NCI-H1092 treated with DMSO at 0.1 percent for 48 hours (cell line): ENCODE measurements around the gene ASPSCR1.
"Not testable (repeated sequence)": the region's sequence is repeated elsewhere in the genome, so short reads cannot be mapped to it uniquely, and the experiment has no call there.

Source experiments
- DNase-seq: peaks from one replicate; lab custom pipeline; 2025; lab: John Stamatoyannopoulos, UW

The ASPSCR1 gene

DNA sequence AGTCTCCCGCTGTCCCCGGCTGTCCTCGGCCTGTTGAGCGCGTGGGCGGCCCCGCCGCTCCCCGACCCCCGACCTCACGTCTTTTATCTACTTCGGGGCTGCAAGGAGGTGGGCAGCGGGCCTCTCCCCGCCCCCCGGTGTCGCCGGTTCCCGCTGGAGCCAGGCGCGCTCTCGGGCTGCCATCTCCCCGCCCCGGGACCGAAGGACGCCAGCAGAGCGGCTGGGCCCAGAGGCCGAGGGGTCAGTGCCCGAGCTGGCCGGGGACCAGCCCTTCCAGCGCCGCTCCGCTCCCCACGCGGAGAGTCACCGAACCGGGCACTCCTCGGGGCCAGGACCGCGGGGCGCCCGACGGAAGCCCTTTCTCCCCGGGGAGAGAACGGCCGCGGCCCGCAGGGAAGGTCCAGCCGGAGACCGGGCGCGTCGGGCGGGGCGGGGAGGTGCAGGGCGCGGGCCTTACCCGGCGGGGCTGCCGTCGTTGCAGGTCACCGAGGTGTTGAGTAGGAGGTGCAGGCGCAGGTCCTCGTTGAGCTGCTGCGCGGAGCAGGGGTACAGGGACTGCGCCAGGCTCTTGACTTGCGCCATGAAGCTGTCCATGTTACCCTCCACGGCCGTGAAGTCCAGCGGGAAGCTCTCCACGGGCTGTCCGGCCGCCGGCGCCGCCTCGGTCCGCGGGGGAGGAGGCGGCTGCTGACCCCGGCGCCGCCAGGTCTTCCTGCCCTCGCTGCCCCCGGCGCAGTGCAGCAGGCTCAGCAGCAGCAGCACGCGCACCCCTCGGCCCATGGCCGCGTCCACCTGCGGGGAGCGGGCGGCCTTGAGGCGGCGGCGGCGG is 17.1 kb upstream of the ASPSCR1 start:
- DNase-seq: no peak

DNA sequence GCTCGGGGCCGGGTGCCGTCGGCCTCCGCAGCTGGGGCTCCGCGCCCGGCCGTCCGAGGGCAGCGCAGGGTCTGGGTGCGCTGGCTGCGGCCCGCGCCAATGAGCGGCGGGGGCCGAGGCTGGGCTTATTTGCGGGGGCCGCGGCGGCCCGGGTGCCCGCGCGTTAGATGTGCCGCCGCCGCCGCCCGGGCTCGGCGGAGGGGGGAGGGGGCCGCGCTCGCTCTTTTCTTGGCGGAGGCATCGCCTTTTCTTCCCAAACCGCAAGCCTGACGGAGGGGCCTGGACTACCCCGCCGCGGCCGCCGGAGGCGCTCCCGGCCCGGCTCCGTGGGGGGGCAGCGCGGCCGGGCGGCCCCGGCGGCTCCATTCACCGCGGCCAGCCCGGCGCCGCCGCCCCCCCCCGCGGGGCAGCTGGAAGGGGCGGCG is 16.3 kb upstream of the ASPSCR1 start, which contains the start of gene NOTUM:
Gene NOTUM, minus strand, starts transcription at position 101 of the 425 bp plus-strand sequence. CDS start 278 bp downstream, outside the sequence.
- DNase-seq: peak; percentile 16

DNA sequence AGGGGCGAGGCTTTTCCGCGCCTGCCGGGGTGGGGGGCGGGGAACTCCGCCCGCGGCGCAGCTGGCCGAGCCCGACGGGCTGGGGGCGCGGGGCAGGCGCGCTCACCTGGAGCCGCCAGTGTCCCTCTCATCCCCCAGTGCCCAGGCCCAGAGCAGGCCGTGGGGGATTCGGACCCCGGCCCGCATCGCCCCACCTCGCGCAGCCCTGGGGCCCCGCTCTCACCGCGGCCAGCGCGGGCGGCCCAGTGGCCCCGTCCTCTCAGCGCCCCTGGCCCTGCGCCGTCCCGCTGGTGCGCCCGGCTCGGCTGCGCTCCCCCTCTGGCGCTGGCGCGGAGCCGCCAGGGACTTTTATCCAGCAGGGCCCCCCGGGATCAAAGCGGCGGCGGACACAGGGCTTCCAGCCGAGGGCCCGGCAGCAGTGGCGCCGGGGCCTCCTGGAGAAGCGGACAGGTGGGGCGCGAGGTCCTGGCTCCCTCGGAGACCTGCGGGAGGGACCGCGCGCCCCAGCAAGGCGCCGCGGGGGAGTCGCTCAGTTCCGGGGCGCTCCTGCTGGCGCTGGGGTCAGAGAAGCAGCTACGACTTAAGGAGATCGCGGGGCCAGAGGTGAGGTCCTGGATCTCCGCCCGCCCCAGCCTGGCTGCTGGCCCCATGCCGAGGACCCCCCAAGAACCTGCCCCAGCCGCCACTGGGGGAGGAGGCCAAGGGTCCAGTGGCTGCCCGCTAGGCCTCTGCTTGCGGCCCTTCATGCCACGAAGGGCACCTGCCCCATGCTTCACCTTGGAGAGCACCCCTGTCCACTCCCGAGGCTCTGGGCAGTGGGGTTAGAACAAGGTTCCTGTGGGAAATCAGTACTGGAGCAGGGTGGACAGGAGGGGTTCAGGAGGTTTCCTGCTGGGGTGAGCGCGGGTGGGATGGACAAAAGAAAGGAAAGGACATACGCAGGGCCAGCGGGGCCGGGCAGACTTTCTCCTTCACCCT is 15.6 kb upstream of the ASPSCR1 start:
- DNase-seq: no peak

DNA sequence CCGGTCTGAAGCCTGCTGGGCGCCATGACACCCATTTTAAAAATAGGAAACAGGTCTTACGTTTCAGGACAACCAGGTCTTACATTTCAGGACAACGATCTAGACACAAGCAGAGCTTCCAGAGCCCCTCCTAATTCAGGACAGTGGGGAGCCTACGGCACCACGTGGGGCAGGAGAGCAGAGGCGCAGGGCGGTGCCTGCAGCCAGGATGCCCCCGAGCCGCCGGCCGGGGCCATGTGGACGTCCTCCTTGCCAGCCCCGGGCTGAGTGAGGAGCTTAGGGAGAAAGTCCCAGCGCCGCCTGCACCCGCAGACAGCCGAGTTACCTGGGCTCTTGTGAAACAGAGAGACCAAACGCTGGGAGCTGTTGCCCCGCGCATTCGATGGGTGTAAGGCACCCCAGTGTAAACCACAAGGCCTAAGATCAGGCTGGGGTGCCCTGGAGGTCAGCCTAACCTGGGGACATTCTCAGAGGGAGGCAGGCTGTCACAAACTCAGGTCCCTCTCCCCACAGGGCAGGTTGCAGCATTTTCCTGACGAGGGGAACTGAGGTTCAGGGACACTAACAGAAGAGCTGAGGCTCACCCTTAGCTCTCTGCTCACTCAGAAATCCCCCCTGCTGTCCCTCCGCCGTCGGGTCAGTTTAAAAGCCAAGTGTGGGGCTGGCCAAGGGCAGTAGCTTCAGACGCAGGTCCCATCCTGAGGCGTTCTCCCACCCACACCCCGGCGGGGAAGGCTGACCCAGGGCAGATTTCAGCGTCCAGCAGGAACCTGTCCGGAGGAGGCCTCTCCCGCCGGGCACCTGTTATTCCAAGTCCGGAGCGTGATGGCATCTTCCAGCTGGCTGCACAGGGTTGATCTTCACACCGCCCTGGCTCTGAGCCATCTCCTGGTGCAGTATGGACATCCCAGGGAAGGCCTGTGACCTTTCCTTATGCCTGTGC is 14.7 kb upstream of the ASPSCR1 start:
- no peak for DNase-seq

DNA sequence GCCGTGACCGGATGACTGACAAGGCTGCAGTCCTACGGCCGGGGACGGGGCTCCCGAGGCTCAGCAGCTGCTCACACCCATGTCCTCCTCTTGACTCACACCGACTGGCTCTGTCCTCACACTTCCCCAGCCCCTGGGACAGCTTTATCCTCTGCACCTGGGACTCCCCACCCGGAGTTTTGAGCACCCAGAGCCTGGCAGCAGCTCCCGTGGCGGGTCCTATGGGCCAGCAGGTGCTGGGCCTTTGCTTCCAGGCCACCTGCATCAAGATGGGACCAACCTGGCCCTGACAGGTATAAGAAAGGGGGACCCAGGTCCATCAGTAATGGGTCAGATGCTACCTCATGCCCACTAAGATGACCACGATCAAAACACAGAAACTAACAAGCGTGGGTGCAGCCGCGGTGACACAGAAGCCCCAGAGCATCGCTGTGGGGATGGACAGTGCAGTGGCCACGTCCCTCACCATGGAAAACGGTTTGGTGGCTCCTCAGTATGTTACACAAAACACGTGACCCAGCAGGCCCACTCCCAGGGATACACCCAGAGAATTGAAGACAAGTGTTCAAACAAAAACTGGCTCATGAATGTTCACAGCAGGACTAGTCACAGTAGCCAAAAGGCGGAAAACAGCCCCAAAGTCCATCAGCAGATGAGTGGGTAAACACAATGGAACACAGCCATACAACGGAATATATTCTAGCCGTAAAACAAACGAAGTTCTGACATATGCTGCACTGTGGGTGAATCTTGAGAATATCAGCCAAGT is 13.2 kb upstream of the ASPSCR1 start:
- DNase-seq: no peak

DNA sequence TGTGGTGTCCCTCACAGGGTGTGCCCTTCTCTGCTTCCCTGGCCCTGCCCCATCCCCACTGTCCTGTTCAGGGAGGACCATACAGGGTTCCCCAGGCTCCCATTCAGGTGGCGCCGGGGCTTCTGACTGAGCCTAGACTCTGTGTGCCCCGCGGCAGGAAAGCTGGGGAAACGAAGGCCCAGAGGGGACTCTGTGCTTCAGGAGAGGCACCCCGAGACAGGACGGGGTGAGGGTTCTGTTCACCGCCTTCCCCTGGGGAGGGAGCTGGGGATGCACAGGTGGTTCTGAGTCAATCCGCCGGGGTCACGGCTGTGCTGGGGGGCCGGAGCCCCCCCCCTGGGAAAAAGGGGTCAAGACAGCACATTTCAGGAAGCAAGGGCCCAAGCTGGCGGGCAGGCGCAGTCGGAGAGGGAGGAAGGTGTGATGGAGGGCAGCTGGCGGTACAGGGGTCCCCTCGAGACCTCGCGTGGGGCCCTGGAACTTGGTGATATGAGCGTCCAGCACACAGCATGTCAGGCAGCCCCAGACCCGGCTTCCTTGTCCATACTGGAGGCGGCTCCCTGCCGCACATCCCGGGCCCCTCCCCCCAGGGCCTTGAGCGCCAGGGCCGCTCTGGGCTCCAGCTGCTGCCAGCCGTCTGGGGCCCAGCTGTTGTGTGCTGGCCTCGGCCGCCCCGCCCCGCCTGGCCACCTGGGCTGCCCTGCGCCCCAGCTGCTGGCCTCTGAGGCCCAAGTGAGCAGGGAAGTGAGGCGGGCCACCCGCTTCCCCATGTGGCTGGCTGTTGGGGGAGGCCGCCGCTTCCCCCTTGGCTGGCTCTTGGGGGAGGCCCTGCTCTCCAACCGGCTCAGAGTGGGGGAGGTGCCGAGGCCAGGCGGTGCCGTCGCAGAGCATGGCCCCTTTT is 10.8 kb upstream of the ASPSCR1 start:
- DNase-seq: no peak

DNA sequence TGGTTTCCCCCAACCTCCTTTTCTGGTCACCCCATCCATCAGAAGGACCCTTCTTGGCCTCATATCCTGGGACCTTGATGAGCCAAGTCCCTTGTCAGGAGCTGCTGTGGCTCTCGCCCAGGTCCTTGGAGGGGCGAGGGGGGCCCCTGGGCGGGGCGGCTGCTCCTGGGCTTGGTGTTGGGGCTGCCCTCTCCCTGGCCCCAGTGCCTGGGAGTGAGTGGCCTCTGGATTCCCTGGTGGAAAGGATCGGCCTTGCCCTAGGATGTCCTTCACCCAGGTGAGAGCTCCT is 10.2 kb upstream of the ASPSCR1 start:
- no peak for DNase-seq

DNA sequence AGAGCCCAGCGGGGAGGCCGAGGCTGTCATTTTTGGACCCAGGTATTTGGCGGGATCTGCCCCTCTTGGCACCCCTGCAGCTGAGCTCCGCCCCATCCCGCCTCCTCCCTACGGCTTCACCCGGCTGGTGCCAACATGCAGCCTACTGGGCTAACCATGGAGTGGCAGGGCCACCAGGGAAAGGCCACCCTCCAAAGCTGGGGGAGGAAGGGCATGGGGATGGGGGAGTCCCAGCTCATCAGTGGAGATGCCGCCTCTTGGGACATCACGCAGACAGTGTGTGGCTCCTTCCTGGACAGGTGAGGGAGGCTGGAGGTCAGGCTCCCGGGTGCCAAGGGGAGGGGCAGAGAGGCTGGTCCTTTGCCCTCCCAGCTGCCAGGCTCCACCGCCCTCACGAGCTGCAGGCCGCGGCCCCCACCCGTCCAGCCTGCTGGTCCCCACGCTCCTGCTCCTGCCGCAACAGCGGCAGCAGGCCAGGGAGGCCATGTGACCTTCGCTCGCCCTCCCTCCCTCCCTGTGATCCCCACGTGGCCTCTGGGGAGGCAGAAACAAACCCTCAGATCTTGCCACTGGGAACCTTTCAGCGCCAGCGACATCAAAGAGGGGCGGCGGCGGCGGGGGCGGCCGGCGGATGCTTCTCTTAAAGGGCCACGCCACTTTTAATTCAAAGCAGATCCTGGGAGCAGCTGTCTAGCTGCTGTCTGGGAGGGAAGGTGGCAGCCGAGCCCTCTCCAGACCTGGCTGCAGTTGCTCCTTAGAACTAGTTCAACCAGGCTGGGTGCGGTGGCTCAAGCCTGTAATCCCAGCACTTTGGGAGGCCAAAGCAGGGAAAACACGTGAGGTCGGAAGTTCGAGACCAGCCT is 9.7 kb upstream of the ASPSCR1 start:
- DNase-seq: peak; percentile 57

DNA sequence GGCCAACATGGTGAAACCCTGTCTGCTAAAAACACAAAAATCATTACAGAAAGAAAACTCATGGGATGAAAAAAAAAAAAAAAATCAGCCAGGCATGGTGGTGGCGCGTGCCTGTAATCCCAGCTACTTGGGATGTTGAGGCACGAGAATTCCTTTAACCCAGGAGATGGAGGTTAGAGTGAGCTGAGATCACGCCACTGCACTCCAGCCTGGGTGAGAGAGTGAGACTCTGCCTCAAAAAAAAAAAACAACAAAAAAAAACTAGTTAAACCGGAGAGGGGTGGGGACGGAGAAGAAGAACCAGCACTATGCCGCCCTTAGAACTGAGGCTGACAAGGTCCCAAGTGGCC is 9.1 kb upstream of the ASPSCR1 start:
- DNase-seq: no peak

DNA sequence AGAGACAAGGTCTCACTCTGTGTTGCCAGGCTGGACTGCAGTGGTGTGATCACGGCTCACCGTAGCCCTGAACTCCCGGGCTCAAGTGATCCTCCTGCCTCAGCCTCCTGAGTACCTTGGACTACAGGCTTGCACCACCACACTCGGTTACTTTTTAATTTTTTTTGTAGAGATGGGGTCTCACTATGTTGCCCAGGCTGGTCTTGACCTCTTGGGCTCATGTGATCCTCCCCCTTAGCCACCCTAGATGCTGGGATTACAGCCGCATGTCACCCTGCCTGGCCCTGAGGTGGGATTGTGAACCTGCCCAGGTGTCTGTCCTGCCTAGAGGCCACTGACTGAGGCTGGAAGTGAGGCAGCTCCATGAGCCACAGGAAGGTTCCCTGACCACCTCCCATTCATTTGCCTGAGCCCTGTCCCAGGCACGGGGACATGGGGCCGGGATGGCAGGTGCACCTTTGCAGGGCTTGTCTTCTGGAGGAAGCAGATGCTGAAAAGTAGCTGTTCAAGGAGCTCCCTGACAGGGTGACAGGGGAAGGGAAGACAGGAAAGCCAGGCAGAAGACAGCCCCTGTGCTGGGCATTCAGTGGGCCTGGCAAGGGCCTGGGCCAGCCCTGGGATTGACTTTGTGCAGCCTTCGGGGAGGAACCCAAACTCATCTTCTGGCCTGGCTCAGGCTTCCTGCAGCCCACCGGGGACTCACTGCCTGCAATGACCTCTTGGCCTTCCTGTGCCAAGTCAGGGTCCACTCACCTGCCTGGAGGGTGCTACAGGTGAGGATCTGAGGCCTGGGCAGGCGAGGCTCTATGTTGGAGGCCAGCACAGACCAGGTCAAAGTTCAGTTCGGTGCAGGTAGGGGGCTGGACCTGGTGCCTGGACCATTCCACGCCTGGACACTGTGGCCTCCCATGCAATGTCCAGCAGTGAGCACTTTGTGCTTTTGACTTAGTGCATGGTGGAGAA is 8.3 kb upstream of the ASPSCR1 start:
- DNase-seq: no peak

DNA sequence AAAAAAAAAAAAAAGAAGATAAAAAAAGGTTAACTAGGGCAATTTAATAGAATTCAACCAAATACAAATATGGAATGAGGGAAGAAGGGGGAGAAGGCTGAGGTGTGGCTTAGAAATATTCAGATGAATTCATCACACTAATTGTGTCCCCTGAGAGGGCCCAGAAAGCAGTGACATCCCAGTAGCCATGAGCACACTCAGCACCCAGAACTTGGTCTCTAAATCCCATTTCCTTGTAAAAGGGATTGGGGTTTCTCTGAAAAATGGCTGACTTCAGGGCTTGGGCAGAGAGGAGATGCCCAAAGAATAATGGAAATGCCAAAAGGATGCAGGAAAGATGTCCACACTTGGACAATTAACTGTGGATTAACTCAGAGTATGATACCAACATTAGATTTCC is 4.0 kb upstream of the ASPSCR1 start:
- DNase-seq: no peak

DNA sequence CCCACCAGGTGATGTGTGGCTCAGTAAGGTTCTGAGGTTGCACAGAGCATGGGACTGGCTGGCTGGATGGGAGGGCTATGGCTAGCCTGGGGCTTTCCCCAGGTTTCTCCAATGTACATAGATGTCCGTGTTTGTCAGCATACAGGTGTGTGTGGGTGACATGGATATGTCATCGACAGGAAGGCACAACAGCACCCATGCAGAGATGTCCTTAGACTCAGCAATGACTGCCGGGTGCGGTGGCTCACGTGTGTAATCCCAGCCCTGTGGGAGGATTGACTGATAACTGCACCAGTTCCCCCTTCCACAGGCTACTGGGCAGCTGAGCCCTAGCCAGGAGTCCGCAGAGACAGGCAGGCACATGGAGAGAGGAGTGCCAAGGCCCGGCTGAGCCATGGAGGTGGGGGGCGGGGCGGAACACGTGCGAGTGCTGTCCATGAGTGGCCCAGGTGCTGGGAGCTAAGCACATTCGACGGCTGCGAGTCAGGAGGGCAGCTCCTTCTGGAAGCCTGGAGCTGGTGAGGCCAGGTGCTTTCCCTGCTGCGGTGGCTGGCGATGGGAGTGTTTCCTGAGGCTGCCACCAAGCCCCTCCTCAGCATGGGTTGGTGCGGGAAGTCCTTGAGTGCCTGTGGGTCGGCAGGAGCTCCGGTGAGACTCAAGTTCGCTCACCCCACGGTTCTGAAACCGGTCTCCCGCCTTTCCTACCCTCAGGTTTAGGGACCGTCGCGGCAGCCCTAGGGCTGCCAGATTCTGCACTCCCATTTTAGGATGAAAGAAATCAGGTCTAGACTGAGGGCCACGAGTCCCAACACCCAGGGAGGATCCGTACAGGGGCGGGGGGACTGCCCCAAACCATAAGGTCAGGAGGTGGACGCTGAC is 858 bp upstream of the ASPSCR1 start:
- peak; percentile 41 for DNase-seq

DNA sequence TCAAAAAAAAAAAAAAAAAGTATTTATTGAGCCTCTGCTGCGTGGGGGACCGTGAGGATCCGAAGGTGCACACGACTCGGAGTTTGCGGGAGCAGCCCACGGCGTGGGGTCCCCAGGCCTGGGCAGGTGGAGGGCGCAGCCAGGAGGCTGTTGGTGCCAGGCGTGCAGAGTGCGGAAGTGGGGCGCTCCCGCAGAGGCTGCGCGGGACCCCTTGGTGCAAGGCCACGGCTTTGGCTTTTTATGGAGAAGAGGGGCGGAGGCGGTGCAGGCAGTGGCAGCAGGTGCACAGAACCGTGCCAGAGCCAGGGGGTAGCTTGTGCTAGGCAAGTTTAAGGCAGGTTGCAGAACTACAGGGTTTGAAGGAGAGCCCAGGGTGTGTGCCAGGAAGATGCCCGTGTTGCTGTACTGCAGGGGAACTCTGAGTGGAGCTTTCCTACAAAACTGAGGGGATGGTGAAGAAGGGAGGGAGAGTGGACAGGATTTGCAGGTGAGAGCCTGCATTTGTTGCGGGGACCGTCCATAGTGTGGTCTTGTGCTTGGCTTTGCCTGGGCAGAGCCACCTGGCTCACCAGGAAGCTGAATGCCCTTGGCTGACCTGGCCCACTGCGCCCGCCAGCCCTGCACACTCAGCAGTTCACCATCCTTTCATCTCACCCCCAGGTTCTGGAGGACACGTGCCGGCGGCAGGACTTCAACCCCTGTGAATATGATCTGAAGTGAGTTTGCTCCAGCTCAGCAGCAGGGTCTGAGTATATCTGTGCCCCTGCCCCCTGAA is 1.3 kb downstream of the ASPSCR1 start:
- no peak for DNase-seq

DNA sequence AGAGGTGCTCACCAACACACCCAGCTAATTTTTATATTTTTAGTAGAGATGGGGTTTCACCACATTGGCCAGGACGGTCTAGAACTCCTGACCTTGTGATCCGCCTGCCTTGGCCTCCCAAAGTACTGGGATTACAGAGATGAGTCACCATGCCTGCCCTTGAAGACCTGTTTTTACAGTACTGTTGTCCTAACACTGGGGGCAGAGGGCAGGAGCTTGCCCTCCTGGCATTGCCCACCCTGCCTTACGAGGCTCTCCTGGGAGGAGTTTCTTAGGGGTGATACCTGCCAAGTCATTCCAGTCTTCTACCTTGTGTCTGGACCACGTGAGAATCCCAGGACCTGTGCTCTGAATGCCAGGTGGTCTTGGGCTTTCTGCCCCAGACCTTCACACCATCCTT is 2.7 kb downstream of the ASPSCR1 start:
- DNase-seq: no peak

DNA sequence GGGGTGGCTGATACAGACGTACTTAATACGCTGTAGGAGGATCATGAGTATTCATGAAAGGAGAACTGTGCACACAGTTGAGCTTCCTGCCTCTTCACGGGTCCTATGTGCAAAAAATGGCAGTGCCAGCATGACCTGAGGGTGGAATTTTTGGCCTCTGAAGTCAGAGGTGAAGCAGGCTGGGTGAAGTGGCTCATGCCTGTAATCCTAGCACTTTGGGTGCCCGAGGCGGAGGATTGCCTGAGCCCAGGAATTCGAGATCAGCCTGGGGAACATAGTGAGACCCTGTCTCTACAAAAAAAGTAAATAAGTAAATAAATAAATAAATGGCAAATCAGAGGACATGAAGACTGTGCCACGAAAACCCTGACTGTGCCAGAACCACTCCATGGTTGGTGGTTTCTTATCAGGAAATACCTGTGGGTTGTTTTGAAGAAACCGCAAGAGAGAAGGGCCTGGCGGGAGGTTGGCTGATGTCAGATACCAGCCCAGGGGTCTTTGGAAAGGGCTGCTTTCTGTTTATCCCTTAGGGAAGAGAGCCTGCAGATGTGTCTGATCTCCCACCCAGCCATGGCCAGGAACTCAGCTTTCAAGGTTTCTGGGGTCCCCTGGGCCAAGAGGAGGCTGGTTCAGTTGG is 3.4 kb downstream of the ASPSCR1 start:
- no peak for DNase-seq

DNA sequence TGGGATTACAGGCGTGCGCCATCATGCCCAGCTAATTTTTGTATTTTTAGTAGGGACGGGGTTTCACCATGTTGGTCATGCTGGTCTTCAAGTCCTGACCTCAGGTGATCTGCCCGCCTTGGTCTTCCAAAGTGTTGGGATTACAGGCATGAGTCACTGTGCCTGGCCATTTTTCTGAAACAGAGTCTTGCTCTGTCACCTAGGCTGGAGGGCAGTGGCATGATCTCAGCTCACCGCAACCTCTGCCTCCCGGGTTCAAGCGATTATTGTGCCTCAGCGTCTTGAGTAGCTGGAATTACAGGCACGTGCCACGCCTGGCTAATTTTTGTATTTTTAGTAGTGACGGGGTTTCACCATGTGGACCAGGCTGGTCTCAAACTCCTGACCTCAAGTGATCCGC is 4.1 kb downstream of the ASPSCR1 start:
- DNase-seq: not testable (repeated sequence)
